Measurements from ENCODE around the gene KRT86. TPM values are rescaled to one million over a fixed set of nuclear protein-coding genes. Genes with fewer than 3 reads are reported as not detected.

Gene KRT86
- total RNA-seq, 1 donor from 2014 or later, result not detected

- no peak for DNase-seq (ENCODE audit: low spot score)
These were observed 80.7 kb downstream of the KRT86 start for GRCh38 chr12:52355176-52355575.

GRCh38 chr12:52356031-52356761 is 81.8 kb downstream of the KRT86 start:
- no peak for DNase-seq (ENCODE audit: low spot score)

GRCh38 chr12:52356762-52357580 is 82.5 kb downstream of the KRT86 start:
- DNase-seq (ENCODE audit: low spot score), result no peak

Other genes starting within 250 kb of the KRT86 start
- 26.5 TPM for gene NR4A1, start 223.2 kb upstream of the KRT86 start, total RNA-seq (ENCODE audit: insufficient read depth, low replicate concordance)
- 22.6 TPM for gene ATG101, start 204.7 kb upstream of the KRT86 start, total RNA-seq (ENCODE audit: insufficient read depth, low replicate concordance)
- not detected for gene SMIM41, start 194.9 kb upstream of the KRT86 start, total RNA-seq (ENCODE audit: insufficient read depth, low replicate concordance)
- gene KRT80, start 82.6 kb upstream of the KRT86 start, total RNA-seq (ENCODE audit: insufficient read depth, low replicate concordance), result not detected
- 7.7 TPM for gene KRT7, start 41.4 kb upstream of the KRT86 start, total RNA-seq (ENCODE audit: insufficient read depth, low replicate concordance)
- gene KRT81, start 16.9 kb downstream of the KRT86 start, total RNA-seq (ENCODE audit: insufficient read depth, low replicate concordance), result 2.9 TPM
- gene KRT83, start 46.8 kb downstream of the KRT86 start, total RNA-seq (ENCODE audit: insufficient read depth, low replicate concordance), result not detected
- gene KRT85, start 92.8 kb downstream of the KRT86 start, total RNA-seq (ENCODE audit: insufficient read depth, low replicate concordance), result not detected
- gene KRT84, start 111.0 kb downstream of the KRT86 start, total RNA-seq (ENCODE audit: insufficient read depth, low replicate concordance), result 2.2 TPM
- 1.7 TPM for gene KRT82, start 131.7 kb downstream of the KRT86 start, total RNA-seq (ENCODE audit: insufficient read depth, low replicate concordance)
- not detected for gene KRT75, start 159.7 kb downstream of the KRT86 start, total RNA-seq (ENCODE audit: insufficient read depth, low replicate concordance)
- 8.2 TPM for gene KRT6B, start 177.5 kb downstream of the KRT86 start, total RNA-seq (ENCODE audit: insufficient read depth, low replicate concordance)
- 2.6 TPM for gene KRT6C, start 199.2 kb downstream of the KRT86 start, total RNA-seq (ENCODE audit: insufficient read depth, low replicate concordance)
- 701 TPM for gene KRT6A, start 218.6 kb downstream of the KRT86 start, total RNA-seq (ENCODE audit: insufficient read depth, low replicate concordance)
- gene KRT5, start 245.7 kb downstream of the KRT86 start, total RNA-seq (ENCODE audit: insufficient read depth, low replicate concordance), result 446 TPM

Measured in umbilical cord (tissue), 2 donors.